H1 (cell line): ENCODE results near the gene UROC1. TPM values are rescaled to one million over a fixed set of nuclear protein-coding genes. Genes with fewer than 3 reads are reported as not detected.
"Not testable (repeated sequence)": the region's sequence is repeated elsewhere in the genome, so short reads cannot be mapped to it uniquely, and the experiment has no call there.

ENCODE experiments used
- CTCF ChIA-PET: fragments of 300-600 bp; sonication (Branson Sonifier 250); formaldehyde crosslinking; loops from one replicate; lab custom pipeline; 2021; ENCODE audit not compliant: partially characterized antibody; lab: Charles Lee
- POLR2A ChIA-PET: fragments of 300-600 bp; sonication (Branson Sonifier 250); formaldehyde crosslinking; loops from one replicate; lab custom pipeline; 2021; ENCODE audit warnings: inconsistent platforms; ENCODE audit not compliant: partially characterized antibody; lab: Charles Lee
- DNase-seq, 2 experiments: peaks; one replicate each; pipeline versions ENCODE4 v3.0.0 to v3.0.0-alpha.2; 2010 to 2022; ENCODE audit warnings: low spot score in 2 of 2, low read depth in 1 of 2, mixed read lengths in 1 of 2
- FAIRE-seq: peaks from 2 replicates; lab custom pipeline; 2011; peaks lifted over from hg19 to GRCh38; lab: Jason Lieb, UNC
- H2AFZ ChIP-seq: 2 replicates; pipeline ENCODE4 v1.8.1; 2012; ENCODE audit warnings: low read length, inconsistent platforms
- H2AK5ac ChIP-seq: 2 replicates; pipeline ENCODE4 v1.6.1; 2013; ENCODE audit warnings: low read depth, low read length
- H2BK120ac ChIP-seq: replicated peaks from 2 replicates; pipeline ENCODE3; 2013; ENCODE audit warnings: low read depth, low read length, inconsistent platforms
- H2BK12ac ChIP-seq: 2 replicates; pipeline ENCODE4 v1.6.1; 2013; ENCODE audit warnings: low read depth, low read length
- H2BK15ac ChIP-seq: 2 replicates; pipeline ENCODE4 v1.6.1; 2013; ENCODE audit warnings: low read length
- H2BK20ac ChIP-seq: 2 replicates; pipeline ENCODE4 v1.6.1; 2013; ENCODE audit warnings: low read length
- H2BK5ac ChIP-seq: 2 replicates; pipeline ENCODE4 v1.6.1; 2013; ENCODE audit warnings: low read depth, low read length
- H3K14ac ChIP-seq: 2 replicates; pipeline ENCODE4 v1.6.1; 2013; ENCODE audit warnings: inconsistent platforms; ENCODE audit not compliant: insufficient read length
- H3K18ac ChIP-seq: 2 replicates; pipeline ENCODE4 v1.6.1; 2013; ENCODE audit warnings: low read length; ENCODE audit errors: extremely low read depth
- H3K23ac ChIP-seq: 2 replicates; pipeline ENCODE4 v1.6.1; 2013; ENCODE audit warnings: inconsistent platforms; ENCODE audit not compliant: insufficient read length
- H3K23me2 ChIP-seq: 2 replicates; pipeline ENCODE4 v1.6.1; 2013; ENCODE audit warnings: low read depth, low read length
- H3K27ac ChIP-seq: 2 replicates; pipeline ENCODE4 v1.6.1; 2011; ENCODE audit warnings: low read depth, low read length, inconsistent platforms
- H3K27me3 ChIP-seq, 4 experiments: replicated peaks in 1 of 4; 1 replicate in 1 of 4; 2 replicates in 3 of 4; pipeline versions ENCODE4 v1.6.1 to v1.8.1; 2011 to 2013; ENCODE audit warnings: low read length in 3 of 4, mild to moderate bottlenecking in 3 of 4, inconsistent platforms in 2 of 4, mixed read lengths in 2 of 4, moderate library complexity in 1 of 4; ENCODE audit not compliant: control insufficient read depth in 3 of 4, insufficient read depth in 3 of 4; ENCODE audit errors: extremely low read depth in 1 of 4
- H3K36me3 ChIP-seq, 4 experiments: 2 replicates each; pipeline versions ENCODE4 v1.6.1 to v1.8.1; 2011 to 2013; ENCODE audit warnings: mild to moderate bottlenecking in 4 of 4, low read length in 3 of 4, moderate library complexity in 2 of 4, control low read depth in 1 of 4, inconsistent platforms in 1 of 4; ENCODE audit not compliant: insufficient read depth in 4 of 4, control insufficient read depth in 2 of 4
- H3K4ac ChIP-seq: replicated peaks from 2 replicates; pipeline ENCODE3; 2013; ENCODE audit warnings: low read length, low read depth, mixed read lengths, inconsistent platforms; ENCODE audit not compliant: insufficient read length
- H3K4me1 ChIP-seq, 4 experiments: replicated peaks in 1 of 4; 1 replicate in 1 of 4; 2 replicates in 3 of 4; pipeline versions ENCODE4 v1.6.1 to v1.8.1; 2011 to 2013; ENCODE audit warnings: low read length in 3 of 4, inconsistent platforms in 2 of 4, mixed read lengths in 1 of 4; ENCODE audit not compliant: insufficient read depth in 4 of 4, control insufficient read depth in 3 of 4
- H3K4me2 ChIP-seq, 2 experiments: 2 replicates each; pipeline versions ENCODE4 v1.6.1 to v1.8.1; 2011 to 2013; ENCODE audit warnings: low read depth in 2 of 2, low read length in 2 of 2, control low read depth in 1 of 2, inconsistent platforms in 1 of 2, mild to moderate bottlenecking in 1 of 2; ENCODE audit not compliant: insufficient read depth in 1 of 2
- H3K4me3 ChIP-seq, 4 experiments: fragments of 200-600, 300-600 bp in 1 of 4; sonication (generic), shearing (Covaris generic), sonication (Bioruptor Twin) in 1 of 4; 2 replicates each; pipeline versions ENCODE4 v1.5.1 to v1.8.1; 2011 to 2016; ENCODE audit warnings: low read length in 4 of 4, low read depth in 3 of 4, control low read depth in 2 of 4, inconsistent platforms in 2 of 4, mild to moderate bottlenecking in 2 of 4, mixed read lengths in 1 of 4, moderate library complexity in 1 of 4; ENCODE audit not compliant: insufficient read depth in 2 of 4; ENCODE audit errors: extremely low read depth in 1 of 4
- H3K56ac ChIP-seq: replicated peaks from 2 replicates; pipeline ENCODE3; 2013; ENCODE audit warnings: low read depth, mild to moderate bottlenecking, mixed read lengths, low read length, inconsistent platforms; ENCODE audit not compliant: insufficient read length
- H3K79me1 ChIP-seq: 2 replicates; pipeline ENCODE4 v1.6.1; 2013; ENCODE audit warnings: low read depth, low read length, control low read depth
- H3K79me2 ChIP-seq, 2 experiments: 2 replicates each; pipeline versions ENCODE4 v1.6.1 to v1.8.1; 2012 to 2013; ENCODE audit warnings: low read length in 2 of 2, mild to moderate bottlenecking in 2 of 2, inconsistent platforms in 1 of 2; ENCODE audit not compliant: insufficient read depth in 2 of 2, control insufficient read depth in 1 of 2
- H3K9ac ChIP-seq, 4 experiments: replicated peaks in 1 of 4; 1 replicate in 1 of 4; 2 replicates in 3 of 4; pipeline versions ENCODE4 v1.6.1 to v1.8.1; 2011 to 2013; ENCODE audit warnings: low read depth in 3 of 4, low read length in 3 of 4, control low read depth in 2 of 4, mild to moderate bottlenecking in 2 of 4, moderate library complexity in 2 of 4, inconsistent platforms in 1 of 4; ENCODE audit errors: extremely low read depth in 1 of 4
- H3K9me3 ChIP-seq, 2 experiments: 2 replicates each; pipeline versions ENCODE4 v1.6.1 to v1.8.1; 2012 to 2013; ENCODE audit warnings: mild to moderate bottlenecking in 2 of 2, moderate library complexity in 2 of 2, control low read depth in 1 of 2, inconsistent platforms in 1 of 2, low read depth in 1 of 2, low read length in 1 of 2, mixed read lengths in 1 of 2; ENCODE audit not compliant: insufficient read depth in 2 of 2
- H4K20me1 ChIP-seq, 2 experiments: replicated peaks in 1 of 2; 2 replicates each; pipeline versions ENCODE3 to v1.8.1; 2011 to 2013; ENCODE audit warnings: inconsistent platforms in 2 of 2, low read length in 2 of 2, mild to moderate bottlenecking in 1 of 2; ENCODE audit not compliant: insufficient read depth in 2 of 2, control insufficient read depth in 1 of 2
- H4K5ac ChIP-seq: 2 replicates; pipeline ENCODE4 v1.6.1; 2013; ENCODE audit warnings: low read length, low read depth, mixed read lengths, inconsistent platforms; ENCODE audit not compliant: insufficient read length
- H4K8ac ChIP-seq: 2 replicates; pipeline ENCODE4 v1.8.0; 2013; ENCODE audit warnings: mild to moderate bottlenecking, moderate library complexity, low read length, inconsistent platforms; ENCODE audit not compliant: insufficient read depth; ENCODE audit errors: extremely low read depth
- H4K91ac ChIP-seq: replicated peaks from 2 replicates; pipeline ENCODE3; 2013; ENCODE audit warnings: low read length, mixed read lengths, inconsistent platforms; ENCODE audit not compliant: insufficient read length
- WGBS, 2 experiments: shearing (Covaris generic) in 1 of 2; methylation state at CpG; one replicate each; pipeline versions ENCODE4 v1.1.6 to v1.1.7; 2013 to 2015; ENCODE audit warnings: low lambda C conversion rate in 2 of 2, mixed read lengths in 2 of 2, inconsistent platforms in 1 of 2, low coverage in 1 of 2, missing lambda C conversion rate in 1 of 2; ENCODE audit not compliant: insufficient replicate concordance in 2 of 2, insufficient coverage in 1 of 2, insufficient read length in 1 of 2; ENCODE audit errors: extremely low coverage in 1 of 2, missing lambda C conversion rate in 1 of 2; 5-methylcytosine and 5-hydroxymethylcytosine counted together
- polyA plus RNA-seq, 7 experiments: library from polyadenylated mRNA; depleted of rRNA in 3 of 7; stranded (reverse) in 5 of 7; unstranded in 2 of 7; fragments of >200 nt in 5 of 7; fragments of 200-250 nt in 2 of 7; gene quantifications; 1 replicate in 5 of 7; 2 replicates in 1 of 7; 4 replicates in 1 of 7; pipeline versions ENCODE4 v1.2.1 to v1.2.3, GENCODE V29; 2011 to 2013; ENCODE audit warnings: missing spikeins in 2 of 7, mixed read lengths in 2 of 7
- total RNA-seq: library from RNA; stranded (reverse); fragmentation: NEBNext Ultra II Directional; extraction: Animal tissue kit (Norgen Biotek cat#: 25700); gene quantifications from 2 replicates; pipeline ENCODE4 v1.2.1, GENCODE V29; 2021

The UROC1 gene
- total and polyA plus RNA-seq, 2 of the 8 experiments (the other 6 are each of a cell fraction or from before 2014, with no cell fraction given), result 0.03 TPM; not detected in 1

DNA sequence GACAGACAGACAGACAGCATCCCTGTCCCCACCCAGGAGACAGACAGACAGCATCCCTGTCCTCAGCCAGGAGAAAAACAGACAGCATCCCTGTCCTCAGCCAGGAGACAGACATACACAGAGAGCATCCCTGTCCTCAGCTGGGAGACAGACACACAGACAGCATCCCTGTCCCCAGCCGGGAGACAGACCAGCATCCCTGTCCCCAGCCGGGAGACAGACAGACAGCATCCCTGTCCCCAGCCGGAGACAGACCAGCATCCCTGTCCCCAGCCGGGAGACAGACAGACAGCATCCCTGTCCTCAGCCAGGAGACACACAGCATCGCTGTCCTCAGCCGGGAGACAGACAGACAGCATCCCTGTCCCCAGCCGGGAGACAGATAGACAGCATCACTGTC, 17.1 kb upstream of the UROC1 start:
- H3K23ac ChIP-seq, H2BK15ac ChIP-seq, H3K27ac ChIP-seq, FAIRE-seq, H2AFZ ChIP-seq, H3K23me2 ChIP-seq, H4K8ac ChIP-seq, H4K5ac ChIP-seq, H3K27me3 ChIP-seq, H2BK120ac ChIP-seq, H3K9me3 ChIP-seq, H3K4me2 ChIP-seq, H2BK20ac ChIP-seq, H4K91ac ChIP-seq, H2BK12ac ChIP-seq, H2AK5ac ChIP-seq, DNase-seq, H3K18ac ChIP-seq, H3K9ac ChIP-seq, H3K4ac ChIP-seq, H3K56ac ChIP-seq, H3K36me3 ChIP-seq, H3K79me1 ChIP-seq, H2BK5ac ChIP-seq, H4K20me1 ChIP-seq, H3K4me1 ChIP-seq, H3K4me3 ChIP-seq, H3K14ac ChIP-seq, H3K79me2 ChIP-seq: not testable (repeated sequence)
- 90% methylated on average over 7 of the region's 7 CpGs; no CpG with 5 or more reads in 1 of the 2 experiments for WGBS, 2 experiments
- ChIA-PET POLR2A (interaction anchor here (0.7 kb wide), 1 partner anchor 58 kb away, joined by 4 read pairs; no protein-coding TSS in a partner anchor), CTCF (interaction anchor here (0.7 to 1.4 kb wide), 4 partner anchors 15 to 212 kb away, joined by 3 to 4 read pairs (median 4); no protein-coding TSS in a partner anchor)
